Fibroblast of skin of right biceps (primary cell): ENCODE data around the gene C3orf49.

ENCODE experiments used
- DNase-seq: peaks from one replicate; pipeline ENCODE4 v3.0.0-alpha.2; 2013

The C3orf49 gene, protein sequence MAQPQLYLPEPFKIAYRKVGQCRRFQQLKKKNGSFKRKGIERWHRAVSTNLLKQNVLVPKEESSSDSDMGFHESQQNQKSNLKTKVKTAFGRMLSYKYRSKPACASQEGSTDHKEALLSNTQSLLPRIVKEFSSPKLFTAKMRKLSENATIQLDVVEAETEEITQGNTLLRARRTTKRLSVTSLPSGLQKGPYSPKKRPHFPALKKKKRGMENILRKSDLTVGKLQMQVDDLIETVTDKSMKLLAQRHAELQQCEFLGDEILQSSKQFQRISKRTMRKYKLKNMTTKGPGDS

GRCh38 chr3:63819151-63819398, at the start of gene C3orf49:
Gene C3orf49, plus strand, starts transcription at chr3:63819299. Its CDS starts 173 bp downstream, at chr3:63819472.
- no peak for DNase-seq

DNA sequence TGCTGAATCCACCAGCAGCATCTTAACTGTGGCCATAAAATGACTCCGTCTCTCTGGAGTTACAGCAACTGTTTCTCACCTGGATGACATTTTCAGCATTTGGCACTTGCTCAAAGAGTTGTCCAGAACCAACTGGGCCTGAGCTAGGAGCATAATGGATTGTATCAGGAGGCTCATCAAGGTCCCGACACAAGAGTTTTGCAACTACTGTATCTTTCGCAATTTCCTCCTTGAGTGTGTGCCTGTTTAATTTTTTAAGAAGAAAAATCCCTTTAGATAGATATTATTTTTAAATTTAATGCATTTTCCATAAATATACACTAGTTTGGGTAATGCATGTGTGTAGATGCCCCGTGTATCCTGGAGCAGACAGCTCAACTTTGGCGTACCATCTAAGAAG, 44.3 kb upstream of the C3orf49 start:
- no peak for DNase-seq

DNA sequence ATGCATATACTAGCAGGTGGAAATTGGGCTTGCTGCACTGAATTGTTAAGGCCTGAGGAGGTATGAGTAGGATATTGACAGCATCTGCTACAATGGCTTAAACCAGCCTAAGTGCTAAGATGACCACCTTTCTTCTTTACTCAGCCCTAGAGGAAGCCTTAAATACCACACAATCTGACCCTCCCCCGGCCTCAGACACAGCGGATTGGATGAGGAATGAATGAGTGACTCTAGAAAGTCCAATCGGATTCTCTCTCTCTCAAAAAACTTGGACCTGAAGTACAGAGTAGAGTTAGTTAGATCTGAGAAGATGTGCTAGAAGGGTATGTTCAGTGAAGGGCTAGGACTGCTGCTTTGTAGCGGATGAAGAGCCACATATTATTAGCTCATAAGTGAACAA, 39.9 kb upstream of the C3orf49 start:
- no peak for DNase-seq

DNA sequence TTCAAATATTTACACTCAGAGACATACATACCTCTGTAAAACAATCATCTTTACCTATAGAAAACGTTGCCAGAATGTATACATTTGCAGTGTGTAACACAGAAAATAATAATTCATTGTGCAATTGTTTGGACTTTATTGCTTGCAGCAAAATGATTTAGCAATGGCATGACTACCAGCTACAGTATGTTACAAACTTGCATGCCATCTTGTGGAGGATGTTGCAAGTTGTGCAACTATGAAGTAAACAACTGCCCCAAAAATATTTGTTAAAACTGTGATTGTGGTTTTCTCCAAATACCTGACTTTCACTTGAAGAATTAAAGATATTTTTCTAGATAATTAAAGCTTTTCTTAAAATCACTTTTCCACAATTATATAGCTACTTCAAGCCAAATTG, 27.1 kb upstream of the C3orf49 start:
- DNase-seq = peak; percentile 65

GRCh38 chr3:63795438-63795837, 23.7 kb upstream of the C3orf49 start:
- DNase-seq = no peak

DNA sequence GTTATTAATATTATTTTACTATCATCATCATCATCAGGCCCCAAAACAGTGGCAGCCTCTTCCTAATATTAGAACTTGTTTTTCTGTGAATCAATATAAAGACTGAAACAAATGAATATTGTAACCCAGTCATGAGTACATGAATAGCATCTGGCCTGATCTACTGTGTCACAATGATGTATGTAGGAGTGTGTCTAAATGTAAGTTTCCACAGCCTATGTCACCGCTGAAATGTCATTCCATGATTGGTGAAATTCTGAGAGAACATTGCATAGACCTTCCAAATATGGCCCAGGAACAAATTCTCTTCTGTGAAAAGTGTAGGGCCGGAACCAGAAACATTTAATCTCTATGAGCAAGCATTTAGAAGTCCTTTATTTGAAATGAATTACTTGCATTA, 20.6 kb upstream of the C3orf49 start:
- DNase-seq = no peak

GRCh38 chr3:63798949-63799348, 20.1 kb upstream of the C3orf49 start:
- DNase-seq = no peak

- no peak for DNase-seq
These were observed 19.0 kb upstream of the C3orf49 start for GRCh38 chr3:63800097-63800496.

- no peak for DNase-seq
These were observed 15.2 kb upstream of the C3orf49 start for GRCh38 chr3:63803911-63804310.

DNA sequence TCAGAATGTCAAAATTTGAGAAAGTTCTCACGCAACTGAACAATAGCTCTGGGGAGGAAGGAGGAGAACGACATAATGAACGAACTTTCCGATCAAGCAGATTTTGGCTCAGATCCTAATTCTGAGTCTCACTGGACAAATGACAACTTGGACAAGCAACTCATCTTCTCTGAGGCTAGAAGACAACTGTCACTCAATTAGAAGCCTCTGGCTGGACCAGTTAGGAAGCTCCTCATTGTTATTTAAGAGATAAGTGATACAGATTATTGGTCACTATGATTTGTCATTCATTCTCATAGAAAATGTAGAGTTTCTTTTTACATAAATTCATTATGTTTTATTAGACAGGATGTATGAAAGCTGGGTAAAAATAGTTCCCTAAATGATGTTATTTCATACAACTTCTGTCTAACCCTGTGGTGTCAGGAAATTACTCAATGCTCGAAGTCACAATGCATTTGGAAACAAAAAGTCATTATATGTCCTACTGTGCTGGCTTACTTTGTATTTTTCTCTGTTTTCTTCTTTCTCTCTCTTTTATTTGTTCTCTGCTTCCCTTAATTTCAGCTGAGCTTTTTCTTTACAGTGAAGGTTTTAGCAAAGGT, 11.0 kb upstream of the C3orf49 start:
- no peak for DNase-seq

- no peak for DNase-seq
These were observed 10.5 kb upstream of the C3orf49 start for GRCh38 chr3:63808633-63809032.

DNA sequence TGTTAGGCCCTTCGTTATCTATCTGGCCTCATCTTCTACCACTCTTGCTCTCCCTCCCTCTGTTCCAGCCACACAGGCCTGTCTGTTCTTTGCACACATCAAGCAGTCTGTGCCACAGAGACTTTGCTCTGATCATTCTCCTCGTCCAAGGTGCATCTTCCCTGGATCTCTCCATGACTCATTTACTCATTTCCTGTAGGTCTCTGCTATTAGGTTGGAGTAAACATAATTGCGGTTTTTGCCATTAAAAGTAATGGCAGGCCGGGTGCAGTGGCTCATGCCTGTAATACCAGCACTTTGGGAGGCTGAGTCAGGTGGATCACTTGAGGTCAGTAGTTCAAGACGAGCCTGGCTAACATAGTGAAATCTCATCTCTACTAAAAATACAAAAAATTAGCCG, 9.5 kb upstream of the C3orf49 start:
- peak; percentile 53 for DNase-seq

DNA sequence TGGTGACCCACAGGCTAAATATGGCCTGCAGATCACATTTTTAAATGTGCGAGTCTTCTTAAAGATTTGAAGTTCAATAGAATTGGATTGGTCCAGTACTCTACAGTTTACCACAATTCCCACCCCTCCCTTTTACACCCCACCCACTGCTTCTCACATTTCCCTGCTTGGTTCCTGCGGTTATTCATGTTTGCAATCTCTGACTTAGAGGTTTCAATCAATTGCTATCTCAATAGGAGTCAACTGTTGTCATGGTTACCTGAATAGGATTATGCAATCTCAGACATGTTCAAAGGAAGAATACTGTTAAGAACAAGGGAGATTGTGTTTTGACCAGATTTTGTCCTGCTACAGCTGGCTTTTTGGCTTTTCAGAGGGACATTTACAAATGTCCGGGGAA, 4.9 kb upstream of the C3orf49 start:
- peak; percentile 22 for DNase-seq

DNA sequence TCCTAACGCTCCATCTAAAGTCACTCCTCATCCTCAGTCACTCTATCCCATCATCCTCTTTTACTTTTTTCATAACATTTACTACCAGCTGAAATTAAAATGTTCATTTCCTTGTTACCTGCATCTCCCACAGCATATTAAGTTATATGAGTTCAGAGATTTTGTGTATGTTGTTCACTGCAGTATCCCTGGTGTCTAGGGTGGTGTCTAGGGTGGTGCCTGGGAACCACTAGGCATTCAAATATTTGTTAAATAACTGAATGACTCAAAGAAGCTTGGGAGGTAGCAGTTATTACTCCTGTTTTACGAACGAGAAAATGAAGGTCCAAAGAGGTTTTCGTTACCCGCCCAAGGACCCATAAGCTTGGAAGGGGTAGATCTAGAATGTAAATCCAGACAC, 1.9 kb upstream of the C3orf49 start:
- DNase-seq = no peak

DNA sequence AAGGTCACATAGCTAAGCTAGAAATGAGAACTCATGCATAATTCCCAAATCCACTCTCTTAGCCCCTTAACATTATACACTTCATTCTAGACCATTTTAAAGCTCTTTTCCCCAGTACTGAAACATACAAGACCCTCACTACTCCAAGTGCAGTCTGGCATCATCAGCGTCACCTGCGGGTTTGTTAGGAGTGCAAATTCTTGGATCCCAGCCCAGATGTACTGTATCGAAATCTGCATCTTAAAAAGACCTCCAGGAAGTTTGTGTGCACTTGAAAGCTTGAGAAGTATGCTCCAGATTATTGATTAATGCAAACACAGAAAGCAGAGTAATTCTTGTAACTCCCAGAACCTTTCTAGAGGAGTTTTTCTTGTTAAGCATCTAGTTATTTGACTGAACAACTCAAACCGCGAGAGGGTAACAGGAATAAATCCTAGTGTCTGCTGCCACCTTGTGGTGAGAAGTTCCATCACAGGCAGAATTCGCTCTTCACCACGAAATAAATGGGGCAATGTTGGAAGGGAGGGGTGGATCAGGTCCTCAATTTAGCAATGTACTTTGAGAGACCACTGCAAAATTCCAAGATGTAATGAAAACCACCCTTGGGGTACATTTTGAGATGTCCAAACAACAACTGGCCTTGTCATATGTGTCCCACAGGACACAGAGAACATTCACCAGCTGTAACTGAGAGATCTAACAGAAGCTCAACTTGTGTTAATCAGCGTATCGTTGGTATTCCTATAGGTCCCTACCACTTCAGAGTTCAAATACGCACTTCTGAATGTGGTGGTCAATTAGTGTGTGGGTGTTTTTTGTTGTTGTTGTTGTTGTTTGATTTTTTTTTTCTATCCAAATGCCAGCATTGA, 583 bp upstream of the C3orf49 start:
- peak; percentile 55 for DNase-seq

- DNase-seq = peak; percentile 67
These were observed 5.2 kb downstream of the C3orf49 start for GRCh38 chr3:63824309-63824708.

DNA sequence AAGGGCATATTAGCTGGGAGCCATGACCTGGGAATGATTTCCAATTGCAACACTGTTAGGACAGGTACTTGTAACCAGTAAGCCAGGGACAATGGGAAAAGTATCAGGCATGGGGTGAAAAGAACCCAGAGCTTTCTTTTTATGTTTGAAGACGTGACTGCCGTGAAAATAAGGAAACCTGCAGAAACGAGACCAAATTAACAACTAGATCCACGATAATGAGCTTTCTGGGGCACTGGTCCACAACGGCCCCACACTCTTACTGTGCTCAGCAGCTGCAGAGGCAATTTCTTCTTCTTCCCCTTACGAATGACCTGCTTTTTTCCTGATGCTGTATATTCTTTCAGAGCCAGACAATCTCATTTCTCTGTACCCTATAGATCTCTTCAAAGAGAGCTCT, 11.4 kb downstream of the C3orf49 start:
- DNase-seq = no peak

DNA sequence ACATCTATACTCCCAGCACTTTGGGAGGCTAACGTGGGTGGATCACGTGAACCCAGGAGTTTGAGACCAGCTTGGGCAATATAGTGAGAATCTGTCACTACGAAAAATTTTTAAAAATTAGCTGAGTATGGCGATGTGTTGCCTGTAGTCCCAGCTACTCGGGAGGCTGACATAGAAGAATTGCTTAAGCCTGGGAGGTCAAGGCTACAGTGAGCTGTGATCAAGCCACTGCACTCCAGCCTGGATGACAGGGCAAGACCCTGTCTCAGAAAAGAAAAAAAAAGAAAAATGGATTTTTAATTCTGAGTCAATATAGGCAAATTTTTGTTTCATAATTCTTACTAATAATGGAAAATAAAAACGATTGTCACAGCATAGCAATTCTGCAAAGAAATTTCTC, 13.3 kb downstream of the C3orf49 start:
- DNase-seq = no peak

GRCh38 chr3:63841704-63842103, 22.6 kb downstream of the C3orf49 start:
- DNase-seq = no peak

DNA sequence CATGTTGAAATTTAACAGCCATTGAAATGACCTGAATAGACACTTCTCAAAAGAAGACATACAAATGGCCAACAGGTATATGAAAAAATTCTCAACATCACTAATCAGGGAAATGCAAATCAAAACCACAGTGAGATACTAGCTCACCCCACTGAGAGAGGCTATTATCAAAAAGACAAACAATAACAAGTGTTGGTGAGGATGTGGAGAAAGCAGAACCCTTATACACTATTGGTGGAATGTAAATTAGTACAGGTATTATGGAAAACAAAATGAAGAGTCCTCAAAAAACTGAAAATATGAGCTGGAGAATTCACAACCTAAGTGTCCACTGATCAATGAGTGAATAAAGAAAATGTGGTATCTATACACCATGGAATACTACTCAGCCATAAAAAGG, 23.0 kb downstream of the C3orf49 start:
- DNase-seq = no peak

GRCh38 chr3:63845215-63845614, 26.1 kb downstream of the C3orf49 start:
- no peak for DNase-seq

DNA sequence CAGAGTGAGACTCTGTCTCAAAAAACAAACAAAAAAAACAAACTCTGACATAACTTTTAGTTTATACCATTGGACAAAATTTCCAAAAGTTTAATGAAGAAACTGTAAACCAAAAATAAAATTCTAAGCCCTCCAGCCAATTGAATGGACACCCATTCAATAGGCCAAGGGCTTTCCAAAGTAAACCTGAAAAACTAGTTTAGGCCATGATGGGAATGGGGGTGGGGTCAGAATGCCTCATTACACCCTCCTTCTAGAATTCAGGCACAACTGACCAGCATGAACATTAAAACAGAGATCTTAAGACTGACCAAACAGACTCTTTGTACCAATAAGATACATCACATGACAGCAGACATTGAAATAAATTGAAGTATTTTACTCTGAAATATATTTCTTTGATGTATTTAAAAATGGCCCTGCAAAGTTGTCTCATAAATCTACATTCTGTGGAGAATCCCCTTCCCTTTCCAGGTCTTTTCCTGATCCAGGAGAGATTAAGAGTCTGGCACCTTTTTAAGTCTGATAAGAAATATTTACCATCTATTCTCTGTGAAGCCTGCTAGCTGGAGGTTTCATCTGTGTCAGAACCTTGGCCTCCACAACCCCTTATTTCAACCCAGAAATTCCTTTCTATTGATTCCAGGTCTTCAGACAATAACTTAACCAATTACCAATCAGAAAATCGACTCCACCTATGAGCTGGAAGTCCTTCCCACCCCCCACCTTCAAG, 28.8 kb downstream of the C3orf49 start:
- no peak for DNase-seq

GRCh38 chr3:63849175-63849574, 30.1 kb downstream of the C3orf49 start:
- no peak for DNase-seq

DNA sequence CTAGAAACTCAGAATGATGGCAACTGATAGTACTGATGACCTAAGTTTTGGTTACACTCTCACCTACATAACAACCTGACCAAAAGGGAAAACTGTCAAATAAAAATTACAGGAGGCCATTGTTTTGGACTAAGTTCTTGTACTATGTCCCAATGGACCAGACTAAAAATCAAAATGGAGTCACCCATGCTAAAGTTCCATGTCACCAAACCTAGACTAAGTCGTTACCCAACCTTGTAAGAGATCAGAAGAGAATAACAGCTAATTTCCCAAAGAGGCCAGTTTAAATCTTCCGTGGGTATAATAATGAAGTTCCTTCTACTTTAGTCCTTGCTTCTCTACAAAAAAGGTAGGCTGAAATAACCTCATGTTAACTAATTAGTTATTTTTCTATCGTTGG, 32.2 kb downstream of the C3orf49 start:
- DNase-seq = no peak
